IMR-90 (cell line): Measurements from ENCODE around the gene TTLL9. TPM values are rescaled to one million over a fixed set of nuclear protein-coding genes. Genes with fewer than 3 reads are reported as not detected.

Source experiments
- ATAC-seq: fragments of 200-7000 bp; cut with Tn5 transposase; 2 replicates; pipeline ENCODE4 v1.9.1; 2020; ENCODE audit warnings: low read depth, mild to moderate bottlenecking, moderate library complexity
- BruUV-seq: library from RNA; stranded (reverse); fragments of 400-500 nt; replicated peaks from 2 replicates; lab custom pipeline; 2021; lab: Mats Ljungman, UMichigan
- CTCF ChIA-PET: fragments of 300-600 bp; formaldehyde crosslinking; extraction: SDS; loops from one replicate; lab custom pipeline; 2021; ENCODE audit warnings: antibody characterized with exemption; lab: Yijun Ruan, JAX
- POLR2A ChIA-PET: fragments of 300-600 bp; sonication (Branson Sonifier 250); formaldehyde crosslinking; loops from one replicate; lab custom pipeline; 2022; ENCODE audit warnings: antibody characterized with exemption; ENCODE audit not compliant: unreplicated experiment; lab: Charles Lee
- DNase-seq: peaks from one replicate; pipeline ENCODE4 v3.0.0; 2013
- H2AFZ ChIP-seq: replicated peaks from 2 replicates; pipeline ENCODE3; 2013; ENCODE audit warnings: low read length, mild to moderate bottlenecking; ENCODE audit not compliant: poor library complexity
- H2AK5ac ChIP-seq: 2 replicates; pipeline ENCODE4 v1.6.1; 2013; ENCODE audit warnings: low read depth, low read length, inconsistent platforms
- H2AK9ac ChIP-seq: replicated peaks from 2 replicates; pipeline ENCODE3; 2013; ENCODE audit warnings: mild to moderate bottlenecking, low read depth, low read length, moderate library complexity; ENCODE audit not compliant: poor library complexity
- H2BK120ac ChIP-seq: 2 replicates; pipeline ENCODE4 v1.6.1; 2013; ENCODE audit warnings: low read depth, low read length, inconsistent platforms
- H2BK15ac ChIP-seq: 3 replicates; pipeline ENCODE4 v1.6.1; 2013; ENCODE audit warnings: low read depth, low read length, inconsistent platforms
- H2BK20ac ChIP-seq: 2 replicates; pipeline ENCODE4 v1.6.1; 2013; ENCODE audit warnings: low read depth, mild to moderate bottlenecking, inconsistent platforms, low read length, moderate library complexity
- H2BK5ac ChIP-seq: 2 replicates; pipeline ENCODE4 v1.6.1; 2013; ENCODE audit warnings: mild to moderate bottlenecking, low read depth, low read length, inconsistent platforms; ENCODE audit not compliant: poor library complexity, severe bottlenecking
- H3K14ac ChIP-seq: replicated peaks from 2 replicates; pipeline ENCODE4 v1.6.1; 2013; ENCODE audit warnings: low read depth, low read length, inconsistent platforms
- H3K18ac ChIP-seq: 2 replicates; pipeline ENCODE4 v1.6.1; 2013; ENCODE audit warnings: low read depth, low read length, control low read depth
- H3K23ac ChIP-seq: 2 replicates; pipeline ENCODE4 v1.6.1; 2013; ENCODE audit warnings: low read depth, low read length, inconsistent platforms
- H3K27ac ChIP-seq: 2 replicates; pipeline ENCODE4 v1.5.1; 2013; ENCODE audit warnings: mild to moderate bottlenecking, control low read depth, low read length; ENCODE audit not compliant: insufficient read depth
- H3K27me3 ChIP-seq: 2 replicates; pipeline ENCODE4 v1.6.1; 2013; ENCODE audit warnings: low read length; ENCODE audit not compliant: control insufficient read depth, insufficient read depth
- H3K36me3 ChIP-seq: 2 replicates; pipeline ENCODE4 v1.6.1; 2013; ENCODE audit warnings: low read length, mixed read lengths; ENCODE audit not compliant: control insufficient read depth, insufficient read depth
- H3K4ac ChIP-seq: 2 replicates; pipeline ENCODE4 v1.6.1; 2013; ENCODE audit warnings: low read depth, low read length, inconsistent platforms
- H3K4me1 ChIP-seq: 2 replicates; pipeline ENCODE4 v1.6.1; 2013; ENCODE audit warnings: low read length, mixed read lengths; ENCODE audit not compliant: control insufficient read depth, insufficient read depth
- H3K4me2 ChIP-seq: 2 replicates; pipeline ENCODE4 v1.6.1; 2013; ENCODE audit warnings: low read depth, mild to moderate bottlenecking, control low read depth, low read length, moderate library complexity
- H3K4me3 ChIP-seq: 2 replicates; pipeline ENCODE4 v1.5.1; 2013; ENCODE audit warnings: low read depth, mild to moderate bottlenecking, control low read depth, low read length, moderate library complexity; ENCODE audit not compliant: insufficient read depth
- H3K56ac ChIP-seq: 2 replicates; pipeline ENCODE4 v1.6.1; 2013; ENCODE audit warnings: low read length, inconsistent platforms; ENCODE audit not compliant: insufficient read depth; ENCODE audit errors: extremely low read depth
- H3K79me1 ChIP-seq, 2 experiments: 2 replicates each; pipeline ENCODE4 v1.6.1; 2013; ENCODE audit warnings: low read length in 2 of 2, inconsistent platforms in 1 of 2, low read depth in 1 of 2
- H3K9ac ChIP-seq: 2 replicates; pipeline ENCODE4 v1.6.1; 2013; ENCODE audit warnings: low read depth, low read length, control low read depth
- H3K9me1 ChIP-seq: 2 replicates; pipeline ENCODE4 v1.6.1; 2013; ENCODE audit warnings: low read length, inconsistent platforms; ENCODE audit not compliant: insufficient read depth
- H3K9me3 ChIP-seq: 2 replicates; pipeline ENCODE4 v1.6.1; 2013; ENCODE audit warnings: low read length; ENCODE audit not compliant: control insufficient read depth, insufficient read depth
- H4K20me1 ChIP-seq: 2 replicates; pipeline ENCODE4 v1.6.1; 2013; ENCODE audit warnings: low read length, inconsistent platforms; ENCODE audit not compliant: insufficient read depth
- H4K5ac ChIP-seq: 2 replicates; pipeline ENCODE4 v1.6.1; 2013; ENCODE audit warnings: mild to moderate bottlenecking, low read depth, low read length, control low read depth
- H4K8ac ChIP-seq, 2 experiments: 2 replicates each; pipeline ENCODE4 v1.6.1; 2013; ENCODE audit warnings: low read depth in 2 of 2, low read length in 2 of 2, control low read depth in 1 of 2, inconsistent platforms in 1 of 2
- H4K91ac ChIP-seq: 2 replicates; pipeline ENCODE4 v1.6.1; 2013; ENCODE audit warnings: low read depth, low read length, inconsistent platforms; ENCODE audit not compliant: insufficient read depth
- BHLHE40 ChIP-seq: fragments of 150-350 bp; IDR thresholded peaks from 2 replicates; pipeline ENCODE4 v1.6.1; 2016; ENCODE audit warnings: mild to moderate bottlenecking, low read depth, low read length
- FOS ChIP-seq: fragments of 150-350 bp; IDR thresholded peaks from 2 replicates; pipeline ENCODE4 v1.6.1; 2016; ENCODE audit warnings: low read depth, low read length
- MAFK ChIP-seq: IDR thresholded peaks from 2 replicates; pipeline ENCODE4 v1.6.1; 2012; ENCODE audit warnings: low read depth, low read length, improper control_type of control experiment
- NFE2L2 ChIP-seq: fragments of 150-350 bp; IDR thresholded peaks from 2 replicates; pipeline ENCODE4 v1.6.1; 2016; ENCODE audit warnings: low read depth, mild to moderate bottlenecking, low read length
- POLR2A ChIP-seq: IDR thresholded peaks from 2 replicates; pipeline ENCODE4 v1.6.1; 2012; ENCODE audit warnings: mild to moderate bottlenecking, low read depth, low read length
- RAD21 ChIP-seq: IDR thresholded peaks from 2 replicates; pipeline ENCODE4 v1.6.1; 2012; ENCODE audit warnings: low read length, improper control_type of control experiment
- RFX5 ChIP-seq: IDR thresholded peaks from 2 replicates; pipeline ENCODE4 v1.8.0; 2012; ENCODE audit warnings: low read depth, mild to moderate bottlenecking, low read length, moderate library complexity
- SMC3 ChIP-seq: fragments of 150-350 bp; IDR thresholded peaks from 2 replicates; pipeline ENCODE4 v1.6.1; 2016; ENCODE audit warnings: low read depth, mild to moderate bottlenecking, antibody characterized with exemption, low read length, moderate library complexity
- WGBS, 2 experiments: methylation state at CpG; one replicate each; pipeline versions ENCODE4 v1.1.5 to v1.1.7; 2013; ENCODE audit warnings: missing lambda C conversion rate in 2 of 2; ENCODE audit not compliant: insufficient read length in 1 of 2; ENCODE audit errors: extremely low coverage in 2 of 2; 5-methylcytosine and 5-hydroxymethylcytosine counted together
- dilution Hi-C: fragments of 300-500 bp; cut with HindIII; formaldehyde crosslinking; loops from one replicate; pipeline ENCODE4 v1.14.3; 2018; ENCODE audit warnings: low sequenced_read_pairs; ENCODE audit not compliant: unreplicated experiment
- in situ Hi-C: fragments of 300-500 bp; cut with MboI; formaldehyde crosslinking; loops from 3 replicates; pipeline ENCODE4 v1.14.3; 2019; ENCODE audit warnings: low sequenced_read_pairs, inconsistent platforms, mixed read lengths
- intact Hi-C: fragments of 100-400 bp; cut with micrococcal nuclease; formaldehyde crosslinking; loops from 2 replicates; pipeline ENCODE4 v1.10.0; 2022
- polyA plus RNA-seq, 3 experiments: library from polyadenylated mRNA; depleted of rRNA; stranded (reverse); fragments of >200 nt; gene quantifications; 2 replicates each; pipeline ENCODE4 v1.2.3, GENCODE V29; 2012; ENCODE audit warnings: low replicate concordance in 1 of 3
- total RNA-seq: library from RNA; depleted of rRNA; stranded (reverse); fragments of >200 nt; gene quantifications from 2 replicates; pipeline ENCODE4 v1.2.3, GENCODE V29; 2012
- TF ChIP-seq, protein P1 (sequence below): conservative IDR thresholded peaks from 2 replicates; pipeline ENCODE4 v1.5.1; 2012; ENCODE audit warnings: mild to moderate bottlenecking, low read depth, low read length, improper control_type of control experiment
- TF ChIP-seq, protein P2 (sequence below): fragments of 150-350 bp; IDR thresholded peaks from 2 replicates; pipeline ENCODE4 v1.6.1; 2016; ENCODE audit warnings: low read depth, mild to moderate bottlenecking, low read length, moderate library complexity, borderline replicate concordance
- TF ChIP-seq, protein P3 (sequence below): fragments of 150-350 bp; IDR thresholded peaks from 2 replicates; pipeline ENCODE4 v1.6.1; 2017; ENCODE audit warnings: mild to moderate bottlenecking, antibody characterized with exemption, low read length, low read depth

TTLL9 gene
- total and polyA plus RNA-seq, 2 of the 4 experiments (the other 2 are of a cell fraction): not detected

DNA sequence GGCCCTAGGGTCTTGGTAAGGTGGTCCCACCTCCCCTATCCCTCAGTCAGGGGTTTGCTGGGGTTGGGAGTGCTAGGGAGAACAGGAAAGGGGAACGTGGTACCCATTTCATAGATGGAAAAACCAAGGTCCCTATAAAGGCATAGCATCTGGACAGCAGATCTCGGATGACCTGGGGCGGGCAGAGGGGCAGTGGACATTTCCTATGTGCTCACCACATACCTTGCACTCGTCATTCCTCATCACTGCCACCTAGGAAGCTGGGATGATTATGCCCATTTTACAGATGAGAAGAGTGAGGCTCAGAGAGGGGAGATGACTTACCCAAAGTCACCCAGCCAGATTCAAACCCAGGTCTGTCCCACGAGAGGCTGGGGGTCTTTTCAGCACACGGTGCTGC, 39.2 kb upstream of the TTLL9 start:
- 100% methylated on average over 1 of the region's 6 CpGs; no CpG with 5 or more reads in 1 of the 2 experiments for WGBS, 2 experiments
- no peak overlapping the region for H2BK120ac ChIP-seq
- no peak overlapping the region for H3K27ac ChIP-seq
- H3K27me3 ChIP-seq: peaks cover 8% of the 10 kb centered on the region
- H4K20me1 ChIP-seq: peaks cover 12% of the 10 kb centered on the region
- H2BK5ac ChIP-seq: no peak overlapping the region
- dilution Hi-C loops (no loop called here), intact Hi-C loops (no loop called here), in situ Hi-C loops (loop anchor here (25.0 kb wide), 2 partner anchors 656 to 831 kb away; partner anchors contain the start of gene C20orf203)
- no peak overlapping the region for H3K4me2 ChIP-seq
- DNase-seq (no peak), ATAC-seq (no peak)
- H3K79me1 ChIP-seq: no peaks in the 10 kb centered on the region
- peaks cover 9% of the 10 kb centered on the region for H3K9me1 ChIP-seq
- no peaks in the 10 kb centered on the region for H3K36me3 ChIP-seq
- H3K14ac ChIP-seq: no peak overlapping the region
- no peak overlapping the region for H2AK9ac ChIP-seq
- no peak overlapping the region for H3K4ac ChIP-seq
- H4K8ac ChIP-seq: no peak overlapping the region
- H3K23ac ChIP-seq: no peak overlapping the region
- no peak overlapping the region for H3K56ac ChIP-seq
- H3K18ac ChIP-seq: no peak overlapping the region
- H4K91ac ChIP-seq: no peak overlapping the region
- no peaks in the 10 kb centered on the region for H3K9me3 ChIP-seq
- H2AK5ac ChIP-seq: no peak overlapping the region
- ChIA-PET CTCF (interaction anchor here (1.3 kb wide), 1 partner anchor 15 kb away, joined by 4 read pairs; no protein-coding TSS in a partner anchor), POLR2A (no interaction called here)
- H2AFZ ChIP-seq: no peak overlapping the region
- TF ChIP-seq, protein P1, sequence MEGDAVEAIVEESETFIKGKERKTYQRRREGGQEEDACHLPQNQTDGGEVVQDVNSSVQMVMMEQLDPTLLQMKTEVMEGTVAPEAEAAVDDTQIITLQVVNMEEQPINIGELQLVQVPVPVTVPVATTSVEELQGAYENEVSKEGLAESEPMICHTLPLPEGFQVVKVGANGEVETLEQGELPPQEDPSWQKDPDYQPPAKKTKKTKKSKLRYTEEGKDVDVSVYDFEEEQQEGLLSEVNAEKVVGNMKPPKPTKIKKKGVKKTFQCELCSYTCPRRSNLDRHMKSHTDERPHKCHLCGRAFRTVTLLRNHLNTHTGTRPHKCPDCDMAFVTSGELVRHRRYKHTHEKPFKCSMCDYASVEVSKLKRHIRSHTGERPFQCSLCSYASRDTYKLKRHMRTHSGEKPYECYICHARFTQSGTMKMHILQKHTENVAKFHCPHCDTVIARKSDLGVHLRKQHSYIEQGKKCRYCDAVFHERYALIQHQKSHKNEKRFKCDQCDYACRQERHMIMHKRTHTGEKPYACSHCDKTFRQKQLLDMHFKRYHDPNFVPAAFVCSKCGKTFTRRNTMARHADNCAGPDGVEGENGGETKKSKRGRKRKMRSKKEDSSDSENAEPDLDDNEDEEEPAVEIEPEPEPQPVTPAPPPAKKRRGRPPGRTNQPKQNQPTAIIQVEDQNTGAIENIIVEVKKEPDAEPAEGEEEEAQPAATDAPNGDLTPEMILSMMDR: no peak
- no peak for TF ChIP-seq POLR2A
- no peak for TF ChIP-seq MAFK
- TF ChIP-seq, protein P2, sequence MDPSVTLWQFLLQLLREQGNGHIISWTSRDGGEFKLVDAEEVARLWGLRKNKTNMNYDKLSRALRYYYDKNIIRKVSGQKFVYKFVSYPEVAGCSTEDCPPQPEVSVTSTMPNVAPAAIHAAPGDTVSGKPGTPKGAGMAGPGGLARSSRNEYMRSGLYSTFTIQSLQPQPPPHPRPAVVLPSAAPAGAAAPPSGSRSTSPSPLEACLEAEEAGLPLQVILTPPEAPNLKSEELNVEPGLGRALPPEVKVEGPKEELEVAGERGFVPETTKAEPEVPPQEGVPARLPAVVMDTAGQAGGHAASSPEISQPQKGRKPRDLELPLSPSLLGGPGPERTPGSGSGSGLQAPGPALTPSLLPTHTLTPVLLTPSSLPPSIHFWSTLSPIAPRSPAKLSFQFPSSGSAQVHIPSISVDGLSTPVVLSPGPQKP: no peak
- no peak for TF ChIP-seq BHLHE40
- no peak for TF ChIP-seq NFE2L2
- TF ChIP-seq, protein P3, sequence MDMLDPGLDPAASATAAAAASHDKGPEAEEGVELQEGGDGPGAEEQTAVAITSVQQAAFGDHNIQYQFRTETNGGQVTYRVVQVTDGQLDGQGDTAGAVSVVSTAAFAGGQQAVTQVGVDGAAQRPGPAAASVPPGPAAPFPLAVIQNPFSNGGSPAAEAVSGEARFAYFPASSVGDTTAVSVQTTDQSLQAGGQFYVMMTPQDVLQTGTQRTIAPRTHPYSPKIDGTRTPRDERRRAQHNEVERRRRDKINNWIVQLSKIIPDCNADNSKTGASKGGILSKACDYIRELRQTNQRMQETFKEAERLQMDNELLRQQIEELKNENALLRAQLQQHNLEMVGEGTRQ: no peak
- TF ChIP-seq RAD21: no peak
- TF ChIP-seq SMC3: no peak
- TF ChIP-seq FOS: no peak
- no peak for TF ChIP-seq RFX5
- H3K4me1 ChIP-seq: peaks cover 5% of the 10 kb centered on the region
- no peak overlapping the region for H2BK20ac ChIP-seq
- H3K9ac ChIP-seq: no peak overlapping the region
- no TSS peak for BruUV-seq
- H2BK15ac ChIP-seq: no peak overlapping the region
- H4K5ac ChIP-seq: no peak overlapping the region
- no peak overlapping the region for H3K4me3 ChIP-seq
